ENCODE results near the gene SH3D19. TPM values are rescaled to one million over a fixed set of nuclear protein-coding genes. Genes with fewer than 3 reads are reported as not detected.

SH3D19 gene
- total and polyA plus RNA-seq, 9 donors: 44.0 to 117 (median 91.4) TPM

DNA sequence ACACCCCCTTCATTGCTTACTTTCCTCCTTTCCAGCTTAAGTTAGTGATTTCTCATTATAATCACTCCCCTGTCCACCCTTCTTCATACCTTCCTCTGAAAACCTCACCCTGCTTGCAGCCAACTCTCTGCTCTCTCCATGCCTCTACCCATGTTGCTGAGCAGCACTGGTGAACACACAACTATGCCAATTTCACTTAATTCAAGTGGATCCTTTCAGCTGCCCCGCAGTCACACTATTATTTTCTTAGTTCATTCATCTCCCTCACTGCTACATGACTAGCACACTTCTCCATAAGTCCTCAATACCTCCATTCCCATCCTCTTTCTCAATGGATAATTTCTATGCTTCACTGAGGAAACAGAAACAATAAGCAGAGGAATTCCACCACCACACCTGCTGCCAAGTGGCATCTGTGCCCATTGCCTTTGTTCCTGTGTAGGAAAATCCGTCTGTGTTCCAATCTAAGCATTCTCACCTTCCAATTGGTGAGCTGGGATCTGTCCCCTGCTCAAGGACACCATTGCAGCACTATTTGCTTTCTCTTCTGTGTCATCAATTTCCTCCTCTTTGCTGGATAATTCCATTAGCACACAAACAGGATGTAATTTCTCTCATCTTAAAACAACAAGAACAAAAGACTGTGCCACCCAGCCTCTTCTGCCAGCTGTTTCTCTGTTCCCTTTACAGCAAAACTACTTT lies 73.7 kb downstream of the SH3D19 start:
- WGBS, 3 donors: 35 to 41% (median 36%) methylated on average over 2 of the region's 2 CpGs
- TF ChIP-seq POLR2A (IDR thresholded peaks at IDR 0.05) (no peak), EP300 (IDR thresholded peaks at IDR 0.05) (no peak)
- TF ChIP-seq, protein P1, sequence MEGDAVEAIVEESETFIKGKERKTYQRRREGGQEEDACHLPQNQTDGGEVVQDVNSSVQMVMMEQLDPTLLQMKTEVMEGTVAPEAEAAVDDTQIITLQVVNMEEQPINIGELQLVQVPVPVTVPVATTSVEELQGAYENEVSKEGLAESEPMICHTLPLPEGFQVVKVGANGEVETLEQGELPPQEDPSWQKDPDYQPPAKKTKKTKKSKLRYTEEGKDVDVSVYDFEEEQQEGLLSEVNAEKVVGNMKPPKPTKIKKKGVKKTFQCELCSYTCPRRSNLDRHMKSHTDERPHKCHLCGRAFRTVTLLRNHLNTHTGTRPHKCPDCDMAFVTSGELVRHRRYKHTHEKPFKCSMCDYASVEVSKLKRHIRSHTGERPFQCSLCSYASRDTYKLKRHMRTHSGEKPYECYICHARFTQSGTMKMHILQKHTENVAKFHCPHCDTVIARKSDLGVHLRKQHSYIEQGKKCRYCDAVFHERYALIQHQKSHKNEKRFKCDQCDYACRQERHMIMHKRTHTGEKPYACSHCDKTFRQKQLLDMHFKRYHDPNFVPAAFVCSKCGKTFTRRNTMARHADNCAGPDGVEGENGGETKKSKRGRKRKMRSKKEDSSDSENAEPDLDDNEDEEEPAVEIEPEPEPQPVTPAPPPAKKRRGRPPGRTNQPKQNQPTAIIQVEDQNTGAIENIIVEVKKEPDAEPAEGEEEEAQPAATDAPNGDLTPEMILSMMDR (IDR thresholded peaks at IDR 0.05): no peak
- intact Hi-C loops (cut with DNase I): no loop called here

DNA sequence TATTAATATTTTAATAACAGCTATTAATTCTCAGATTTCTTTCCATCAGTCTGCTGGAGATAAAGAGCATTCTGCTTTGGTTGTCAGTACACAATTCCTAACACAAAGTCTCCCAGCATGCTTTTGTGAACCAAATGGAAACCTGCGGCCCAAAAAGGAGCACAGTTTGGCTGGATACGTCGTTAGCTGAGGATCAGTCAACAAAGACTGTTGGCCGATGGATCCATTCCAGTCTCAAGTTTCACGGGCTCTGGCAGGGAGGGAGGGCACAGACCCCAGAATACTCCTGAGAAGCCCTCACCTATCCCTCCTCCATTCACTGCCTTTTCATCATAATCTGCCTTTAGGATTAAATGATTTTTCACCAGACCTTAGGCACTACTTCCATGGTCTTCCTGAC lies 74.7 kb downstream of the SH3D19 start:
- peaks cover 2% of the 10 kb centered on the region for H3K4me1 ChIP-seq (ENCODE audit: insufficient read depth)
- no peak for DNase-seq
- no peaks in the 10 kb centered on the region for H3K36me3 ChIP-seq
- 68 to 79% (median 68%) methylated on average over 5 of the region's 5 CpGs for WGBS, 3 donors
- H3K27me3 ChIP-seq: no peaks in the 10 kb centered on the region
- TF ChIP-seq, protein P1 (IDR thresholded peaks at IDR 0.05): no peak
- TF ChIP-seq POLR2A (IDR thresholded peaks at IDR 0.05) (no peak), EP300 (IDR thresholded peaks at IDR 0.05) (no peak)
- intact Hi-C loops (cut with DNase I): no loop called here
- no peak overlapping the region for H3K4me3 ChIP-seq
- no peak overlapping the region for H3K27ac ChIP-seq
- H3K9me3 ChIP-seq: no peaks in the 10 kb centered on the region

More for the DNA sequence above, 73.7 kb downstream of the SH3D19 start:
- Histone ChIP-seq H3K9me3 (no peaks in the 10 kb centered on the region), H3K4me1 (ENCODE audit: insufficient read depth) (peaks cover 2% of the 10 kb centered on the region), H3K27me3 (no peaks in the 10 kb centered on the region), H3K27ac (no peak overlapping the region), H3K4me3 (no peak overlapping the region), H3K36me3 (no peaks in the 10 kb centered on the region)
- no peak for DNase-seq

DNA sequence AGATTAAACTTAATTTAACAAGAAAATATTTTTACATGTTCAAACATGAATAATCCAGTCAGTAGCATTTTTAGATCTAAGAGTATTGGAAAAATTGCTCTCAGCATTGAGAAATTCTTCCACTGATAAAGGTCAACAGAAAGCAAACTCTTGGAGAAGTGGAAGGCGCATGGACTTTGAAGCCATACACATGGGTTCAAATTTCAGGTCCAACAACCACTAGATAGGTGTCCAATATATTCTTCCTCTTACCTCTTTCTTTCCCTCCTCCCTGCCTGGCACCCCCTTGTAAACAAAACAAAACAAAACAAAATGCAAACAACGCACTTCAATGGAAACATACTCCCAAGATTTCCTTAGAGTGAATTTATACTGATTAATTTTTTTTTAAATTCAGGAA lies 76.9 kb downstream of the SH3D19 start:
- H3K36me3 ChIP-seq: no peaks in the 10 kb centered on the region
- 92 to 97% (median 96%) methylated on average over 2 of the region's 2 CpGs for WGBS, 3 donors
- H3K4me1 ChIP-seq (ENCODE audit: insufficient read depth): peaks cover 2% of the 10 kb centered on the region
- intact Hi-C loops (cut with DNase I): no loop called here
- DNase-seq: no peak
- no peak overlapping the region for H3K4me3 ChIP-seq
- no peaks in the 10 kb centered on the region for H3K9me3 ChIP-seq
- no peaks in the 10 kb centered on the region for H3K27me3 ChIP-seq
- TF ChIP-seq, protein P1 (IDR thresholded peaks at IDR 0.05): no peak
- no peak for TF ChIP-seq EP300 (IDR thresholded peaks at IDR 0.05)
- TF ChIP-seq POLR2A (IDR thresholded peaks at IDR 0.05): no peak
- H3K27ac ChIP-seq: no peak overlapping the region

DNA sequence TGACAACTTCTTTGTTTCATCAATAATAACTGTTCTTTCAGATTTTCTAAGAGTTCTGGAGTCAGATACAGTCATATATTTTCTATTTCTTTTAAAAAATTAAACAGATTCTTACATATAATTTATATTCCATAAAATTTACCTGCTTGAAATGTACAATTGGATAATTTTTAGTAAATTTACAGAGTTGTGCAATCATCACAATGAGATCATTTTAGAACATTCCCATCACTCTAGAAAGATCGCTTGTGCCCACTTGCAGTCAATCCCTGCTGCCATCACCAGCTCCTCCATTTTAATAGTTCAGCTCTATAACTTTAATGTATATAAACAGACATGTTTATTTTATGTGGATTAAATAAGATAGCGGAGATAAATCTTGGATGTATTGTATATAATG lies 78.0 kb downstream of the SH3D19 start:
- 97 to 99% (median 98%) methylated on average over 2 of the region's 2 CpGs for WGBS, 3 donors
- Histone ChIP-seq H3K36me3 (no peaks in the 10 kb centered on the region), H3K4me3 (no peak overlapping the region), H3K27me3 (no peaks in the 10 kb centered on the region), H3K27ac (no peak overlapping the region), H3K9me3 (no peaks in the 10 kb centered on the region), H3K4me1 (ENCODE audit: insufficient read depth) (no peaks in the 10 kb centered on the region)
- intact Hi-C loops (cut with DNase I): no loop called here
- no peak for DNase-seq
- TF ChIP-seq, protein P1 (IDR thresholded peaks at IDR 0.05): no peak
- no peak for TF ChIP-seq POLR2A (IDR thresholded peaks at IDR 0.05)
- no peak for TF ChIP-seq EP300 (IDR thresholded peaks at IDR 0.05)

Data from ovary (tissue), 9 donors.